WTC11 (cell line): ENCODE data around the gene RPH3AL. TPM values are rescaled to one million over a fixed set of nuclear protein-coding genes. Genes with fewer than 3 reads are reported as not detected.

Source experiments
- ATAC-seq: fragments of 200-7000 bp; cut with Tn5 transposase; 2 replicates; pipeline ENCODE4 v1.10.0; 2021; ENCODE audit warnings: mild to moderate bottlenecking, moderate library complexity
- CTCF ChIA-PET: fragments of 300-600 bp; sonication (Branson Sonifier 250); formaldehyde crosslinking; loops from one replicate; lab custom pipeline; 2021; ENCODE audit warnings: antibody characterized with exemption; lab: Charles Lee
- POLR2A ChIA-PET: fragments of 350-600 bp; sonication (Branson Sonifier 250); formaldehyde crosslinking; loops from one replicate; lab custom pipeline; 2021; ENCODE audit warnings: antibody characterized with exemption; lab: Charles Lee
- DNase-seq: peaks from one replicate; pipeline ENCODE4 v3.0.0; 2021; ENCODE audit warnings: low spot score
- H3K27ac Mint-ChIP-seq: 2 replicates; pipeline ENCODE4 v1.8.0; 2021; ENCODE audit warnings: mixed read lengths
- H3K27me3 Mint-ChIP-seq: 2 replicates; pipeline ENCODE4 v1.8.0; 2021; ENCODE audit warnings: low read depth, mild to moderate bottlenecking, moderate library complexity, mixed read lengths
- H3K36me3 Mint-ChIP-seq: 2 replicates; pipeline ENCODE4 v1.8.0; 2021; ENCODE audit warnings: mixed read lengths
- H3K4me1 Mint-ChIP-seq: 2 replicates; pipeline ENCODE4 v1.8.0; 2022; ENCODE audit warnings: mixed read lengths
- H3K4me3 Mint-ChIP-seq: 2 replicates; pipeline ENCODE4 v1.8.0; 2021; ENCODE audit warnings: mild to moderate bottlenecking, moderate library complexity, mixed read lengths
- H3K9me3 Mint-ChIP-seq: 2 replicates; pipeline ENCODE4 v1.8.0; 2021; ENCODE audit warnings: mixed read lengths
- CREB1 ChIP-seq: sonication (generic); formaldehyde crosslinking; IDR thresholded peaks from 2 replicates; pipeline ENCODE4 v1.8.0; 2023; ENCODE audit warnings: mild to moderate bottlenecking, missing genetic modification reagents
- CREM ChIP-seq: sonication (generic); formaldehyde crosslinking; IDR thresholded peaks from 2 replicates; pipeline ENCODE4 v1.8.1; 2022; ENCODE audit warnings: mild to moderate bottlenecking, missing genetic modification reagents, moderate library complexity
- ELF4 ChIP-seq: sonication (generic); formaldehyde crosslinking; IDR thresholded peaks from 2 replicates; pipeline ENCODE4 v1.8.1; 2022; ENCODE audit warnings: low read depth, mild to moderate bottlenecking, moderate library complexity, missing genetic modification reagents
- ETV6 ChIP-seq: sonication (generic); formaldehyde crosslinking; IDR thresholded peaks from 2 replicates; pipeline ENCODE4 v1.8.1; 2022; ENCODE audit warnings: mild to moderate bottlenecking, missing genetic modification reagents
- FOXJ3 ChIP-seq: sonication (generic); formaldehyde crosslinking; IDR thresholded peaks from 2 replicates; pipeline ENCODE4 v1.9.0; 2021; ENCODE audit warnings: missing genetic modification reagents, mild to moderate bottlenecking, borderline replicate concordance
- HMGXB4 ChIP-seq: sonication (generic); formaldehyde crosslinking; IDR thresholded peaks from 2 replicates; pipeline ENCODE4 v1.8.1; 2023; ENCODE audit warnings: mild to moderate bottlenecking, moderate library complexity, missing genetic modification reagents
- MXD4 ChIP-seq: fragments of 250-450 bp; sonication (Bioruptor Pico); IDR thresholded peaks from 2 replicates; pipeline ENCODE4 v1.8.0; 2021; ENCODE audit warnings: mild to moderate bottlenecking, moderate library complexity, borderline replicate concordance
- NFATC4 ChIP-seq: fragments of 250-450 bp; sonication (Bioruptor Pico); IDR thresholded peaks from 2 replicates; pipeline ENCODE4 v1.9.0; 2021; ENCODE audit warnings: mild to moderate bottlenecking
- NFYB ChIP-seq: sonication (generic); formaldehyde crosslinking; conservative IDR thresholded peaks from 2 replicates; pipeline ENCODE4 v1.8.0; 2022; ENCODE audit warnings: low read depth, missing genetic modification reagents
- SP1 ChIP-seq: sonication (generic); formaldehyde crosslinking; conservative IDR thresholded peaks from 2 replicates; pipeline ENCODE4 v1.8.1; 2022; ENCODE audit warnings: missing genetic modification reagents
- TEAD1 ChIP-seq: sonication (generic); formaldehyde crosslinking; IDR thresholded peaks from 2 replicates; pipeline ENCODE4 v1.8.0; 2022; ENCODE audit warnings: mild to moderate bottlenecking, missing genetic modification reagents
- ZNF219 ChIP-seq: sonication (generic); formaldehyde crosslinking; IDR thresholded peaks from 2 replicates; pipeline ENCODE4 v1.8.0; 2023; ENCODE audit warnings: missing genetic modification reagents, mild to moderate bottlenecking, borderline replicate concordance
- ZNF416 ChIP-seq: fragments of 250-450 bp; sonication (Bioruptor Pico); IDR thresholded peaks from 2 replicates; pipeline ENCODE4 v1.9.0; 2021; ENCODE audit warnings: mild to moderate bottlenecking, inconsistent platforms
- ZNF423 ChIP-seq: fragments of 250-450 bp; sonication (Bioruptor Pico); IDR thresholded peaks from 2 replicates; pipeline ENCODE4 v2.1.2; 2022; ENCODE audit warnings: mild to moderate bottlenecking, moderate library complexity
- total RNA-seq: library from RNA; stranded (reverse); gene quantifications from 3 replicates; pipeline ENCODE4 v1.2.3, GENCODE V29; 2021
- TF ChIP-seq, protein P1 (sequence below): sonication (generic); formaldehyde crosslinking; IDR thresholded peaks from 2 replicates; pipeline ENCODE4 v1.8.0; 2022; ENCODE audit warnings: missing genetic modification reagents
- TF ChIP-seq, protein P2 (sequence below): fragments of 200-600 bp; IDR thresholded peaks from 2 replicates; pipeline ENCODE4 v1.8.0; 2022; ENCODE audit warnings: antibody characterized with exemption
- TF ChIP-seq, protein P3 (sequence below): sonication (generic); formaldehyde crosslinking; IDR thresholded peaks from 2 replicates; pipeline ENCODE4 v1.8.0; 2023; ENCODE audit warnings: missing genetic modification reagents, mild to moderate bottlenecking, borderline replicate concordance
- TF ChIP-seq, protein P4 (sequence below): sonication (generic); formaldehyde crosslinking; IDR thresholded peaks from 2 replicates; pipeline ENCODE4 v1.8.0; 2022; ENCODE audit warnings: mild to moderate bottlenecking, missing genetic modification reagents

Gene RPH3AL
- total RNA-seq, 1 experiment from 2014 or later, result 2.0 TPM

GRCh38 chr17:260944-261343 is 91.7 kb downstream of the RPH3AL start:
- peaks cover 29% of the 10 kb centered on the region for H3K27me3 Mint-ChIP-seq
- TF ChIP-seq, protein P1, sequence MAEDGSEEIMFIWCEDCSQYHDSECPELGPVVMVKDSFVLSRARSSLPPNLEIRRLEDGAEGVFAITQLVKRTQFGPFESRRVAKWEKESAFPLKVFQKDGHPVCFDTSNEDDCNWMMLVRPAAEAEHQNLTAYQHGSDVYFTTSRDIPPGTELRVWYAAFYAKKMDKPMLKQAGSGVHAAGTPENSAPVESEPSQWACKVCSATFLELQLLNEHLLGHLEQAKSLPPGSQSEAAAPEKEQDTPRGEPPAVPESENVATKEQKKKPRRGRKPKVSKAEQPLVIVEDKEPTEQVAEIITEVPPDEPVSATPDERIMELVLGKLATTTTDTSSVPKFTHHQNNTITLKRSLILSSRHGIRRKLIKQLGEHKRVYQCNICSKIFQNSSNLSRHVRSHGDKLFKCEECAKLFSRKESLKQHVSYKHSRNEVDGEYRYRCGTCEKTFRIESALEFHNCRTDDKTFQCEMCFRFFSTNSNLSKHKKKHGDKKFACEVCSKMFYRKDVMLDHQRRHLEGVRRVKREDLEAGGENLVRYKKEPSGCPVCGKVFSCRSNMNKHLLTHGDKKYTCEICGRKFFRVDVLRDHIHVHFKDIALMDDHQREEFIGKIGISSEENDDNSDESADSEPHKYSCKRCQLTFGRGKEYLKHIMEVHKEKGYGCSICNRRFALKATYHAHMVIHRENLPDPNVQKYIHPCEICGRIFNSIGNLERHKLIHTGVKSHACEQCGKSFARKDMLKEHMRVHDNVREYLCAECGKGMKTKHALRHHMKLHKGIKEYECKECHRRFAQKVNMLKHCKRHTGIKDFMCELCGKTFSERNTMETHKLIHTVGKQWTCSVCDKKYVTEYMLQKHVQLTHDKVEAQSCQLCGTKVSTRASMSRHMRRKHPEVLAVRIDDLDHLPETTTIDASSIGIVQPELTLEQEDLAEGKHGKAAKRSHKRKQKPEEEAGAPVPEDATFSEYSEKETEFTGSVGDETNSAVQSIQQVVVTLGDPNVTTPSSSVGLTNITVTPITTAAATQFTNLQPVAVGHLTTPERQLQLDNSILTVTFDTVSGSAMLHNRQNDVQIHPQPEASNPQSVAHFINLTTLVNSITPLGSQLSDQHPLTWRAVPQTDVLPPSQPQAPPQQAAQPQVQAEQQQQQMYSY, result no peak
- peaks cover 33% of the 10 kb centered on the region for H3K4me1 Mint-ChIP-seq
- CTCF ChIA-PET, result interaction anchor here (1.0 to 1.6 kb wide), 6 partner anchors 12 to 126 kb away, joined by 3 to 4 read pairs (median 4); no protein-coding TSS in a partner anchor
- no peak overlapping the region for H3K4me3 Mint-ChIP-seq
- H3K36me3 Mint-ChIP-seq, result peaks cover 29% of the 10 kb centered on the region
- H3K9me3 Mint-ChIP-seq, result peaks cover 17% of the 10 kb centered on the region
- ATAC-seq (no peak), DNase-seq (no peak)
- H3K27ac Mint-ChIP-seq, result no peak overlapping the region
- POLR2A ChIA-PET, result interaction anchor here (0.7 kb wide), 1 partner anchor 11 kb away, joined by 4 read pairs; no protein-coding TSS in a partner anchor

DNA sequence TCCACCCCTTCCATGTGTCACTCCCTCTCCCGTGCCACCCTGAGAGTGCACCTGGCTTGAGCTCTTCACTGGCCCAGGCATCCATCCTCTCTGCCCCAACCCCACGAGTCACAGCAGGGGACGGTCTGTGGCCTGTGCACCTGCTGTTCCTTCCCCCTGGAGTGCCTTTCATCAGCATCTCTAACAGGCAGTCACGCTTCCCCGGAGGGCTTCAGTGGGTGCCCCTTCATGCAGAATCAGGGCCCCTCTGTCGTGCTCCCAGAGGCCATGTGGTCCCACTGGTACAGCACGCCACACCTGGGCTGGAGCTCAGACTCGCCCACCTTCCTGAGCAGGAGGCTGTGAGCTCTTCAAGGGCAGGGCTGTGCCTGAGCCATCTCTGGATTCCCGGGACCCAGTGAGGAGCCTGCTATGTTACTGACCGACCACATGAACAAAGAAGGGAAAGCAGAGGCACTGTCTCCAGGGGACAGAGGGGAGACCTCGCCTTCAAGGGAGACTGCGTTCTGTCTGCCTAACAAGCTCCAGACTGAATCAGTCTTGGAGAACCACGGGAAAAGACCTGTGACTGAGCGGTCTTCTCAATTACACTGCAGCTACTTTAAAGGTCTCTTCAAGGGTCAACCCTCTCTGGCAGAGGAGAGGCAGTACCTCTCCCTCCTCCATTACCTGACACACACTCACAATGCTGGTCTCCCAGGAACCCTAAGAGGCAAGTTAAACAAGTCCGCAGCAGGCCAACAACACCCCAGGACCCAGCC is 92.4 kb downstream of the RPH3AL start:
- POLR2A ChIA-PET, result interaction anchor here (0.7 kb wide), 1 partner anchor 10 kb away, joined by 4 read pairs; no protein-coding TSS in a partner anchor
- peak; percentile 79 for ATAC-seq

GRCh38 chr17:259341-259976 is 93.1 kb downstream of the RPH3AL start:
- TF ChIP-seq, protein P2, sequence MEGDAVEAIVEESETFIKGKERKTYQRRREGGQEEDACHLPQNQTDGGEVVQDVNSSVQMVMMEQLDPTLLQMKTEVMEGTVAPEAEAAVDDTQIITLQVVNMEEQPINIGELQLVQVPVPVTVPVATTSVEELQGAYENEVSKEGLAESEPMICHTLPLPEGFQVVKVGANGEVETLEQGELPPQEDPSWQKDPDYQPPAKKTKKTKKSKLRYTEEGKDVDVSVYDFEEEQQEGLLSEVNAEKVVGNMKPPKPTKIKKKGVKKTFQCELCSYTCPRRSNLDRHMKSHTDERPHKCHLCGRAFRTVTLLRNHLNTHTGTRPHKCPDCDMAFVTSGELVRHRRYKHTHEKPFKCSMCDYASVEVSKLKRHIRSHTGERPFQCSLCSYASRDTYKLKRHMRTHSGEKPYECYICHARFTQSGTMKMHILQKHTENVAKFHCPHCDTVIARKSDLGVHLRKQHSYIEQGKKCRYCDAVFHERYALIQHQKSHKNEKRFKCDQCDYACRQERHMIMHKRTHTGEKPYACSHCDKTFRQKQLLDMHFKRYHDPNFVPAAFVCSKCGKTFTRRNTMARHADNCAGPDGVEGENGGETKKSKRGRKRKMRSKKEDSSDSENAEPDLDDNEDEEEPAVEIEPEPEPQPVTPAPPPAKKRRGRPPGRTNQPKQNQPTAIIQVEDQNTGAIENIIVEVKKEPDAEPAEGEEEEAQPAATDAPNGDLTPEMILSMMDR, result no peak
- TF ChIP-seq HMGXB4 (CRISPR knock-in tag) (0 out of 2 replicates have a peak, but pooled peaks have one; percentile 51), CREM (CRISPR knock-in tag) (0 out of 2 replicates have a peak, but pooled peaks have one; percentile 49), TEAD1 (peak; percentile 31; the same call in 1 of the 2 replicates)
- peaks cover 29% of the 10 kb centered on the region for H3K36me3 Mint-ChIP-seq
- peaks cover 17% of the 10 kb centered on the region for H3K9me3 Mint-ChIP-seq
- POLR2A ChIA-PET, result no interaction called here
- peak; percentile 84 for ATAC-seq
- peak overlapping the region; percentile 89 for H3K27ac Mint-ChIP-seq
- CTCF ChIA-PET, result interaction anchor here (0.9 to 1.6 kb wide), 8 partner anchors 11 to 153 kb away, joined by 3 to 5 read pairs (median 4); no protein-coding TSS in a partner anchor
- peaks cover 33% of the 10 kb centered on the region for H3K4me1 Mint-ChIP-seq
- H3K4me3 Mint-ChIP-seq, result peak overlapping the region; percentile 49
- DNase-seq, result peak; percentile 50
- H3K27me3 Mint-ChIP-seq, result peaks cover 29% of the 10 kb centered on the region

More for the DNA sequence above, 92.4 kb downstream of the RPH3AL start:
- Mint-ChIP-seq H3K36me3 (peaks cover 29% of the 10 kb centered on the region), H3K9me3 (peaks cover 17% of the 10 kb centered on the region), H3K27ac (peak overlapping the region; percentile 89), H3K4me1 (peaks cover 33% of the 10 kb centered on the region), H3K4me3 (peak overlapping the region; percentile 49), H3K27me3 (peaks cover 29% of the 10 kb centered on the region)
- CTCF ChIA-PET, result interaction anchor here (0.9 to 1.6 kb wide), 11 partner anchors 12 to 152 kb away, joined by 3 to 5 read pairs (median 4); no protein-coding TSS in a partner anchor
- TF ChIP-seq, protein P3, sequence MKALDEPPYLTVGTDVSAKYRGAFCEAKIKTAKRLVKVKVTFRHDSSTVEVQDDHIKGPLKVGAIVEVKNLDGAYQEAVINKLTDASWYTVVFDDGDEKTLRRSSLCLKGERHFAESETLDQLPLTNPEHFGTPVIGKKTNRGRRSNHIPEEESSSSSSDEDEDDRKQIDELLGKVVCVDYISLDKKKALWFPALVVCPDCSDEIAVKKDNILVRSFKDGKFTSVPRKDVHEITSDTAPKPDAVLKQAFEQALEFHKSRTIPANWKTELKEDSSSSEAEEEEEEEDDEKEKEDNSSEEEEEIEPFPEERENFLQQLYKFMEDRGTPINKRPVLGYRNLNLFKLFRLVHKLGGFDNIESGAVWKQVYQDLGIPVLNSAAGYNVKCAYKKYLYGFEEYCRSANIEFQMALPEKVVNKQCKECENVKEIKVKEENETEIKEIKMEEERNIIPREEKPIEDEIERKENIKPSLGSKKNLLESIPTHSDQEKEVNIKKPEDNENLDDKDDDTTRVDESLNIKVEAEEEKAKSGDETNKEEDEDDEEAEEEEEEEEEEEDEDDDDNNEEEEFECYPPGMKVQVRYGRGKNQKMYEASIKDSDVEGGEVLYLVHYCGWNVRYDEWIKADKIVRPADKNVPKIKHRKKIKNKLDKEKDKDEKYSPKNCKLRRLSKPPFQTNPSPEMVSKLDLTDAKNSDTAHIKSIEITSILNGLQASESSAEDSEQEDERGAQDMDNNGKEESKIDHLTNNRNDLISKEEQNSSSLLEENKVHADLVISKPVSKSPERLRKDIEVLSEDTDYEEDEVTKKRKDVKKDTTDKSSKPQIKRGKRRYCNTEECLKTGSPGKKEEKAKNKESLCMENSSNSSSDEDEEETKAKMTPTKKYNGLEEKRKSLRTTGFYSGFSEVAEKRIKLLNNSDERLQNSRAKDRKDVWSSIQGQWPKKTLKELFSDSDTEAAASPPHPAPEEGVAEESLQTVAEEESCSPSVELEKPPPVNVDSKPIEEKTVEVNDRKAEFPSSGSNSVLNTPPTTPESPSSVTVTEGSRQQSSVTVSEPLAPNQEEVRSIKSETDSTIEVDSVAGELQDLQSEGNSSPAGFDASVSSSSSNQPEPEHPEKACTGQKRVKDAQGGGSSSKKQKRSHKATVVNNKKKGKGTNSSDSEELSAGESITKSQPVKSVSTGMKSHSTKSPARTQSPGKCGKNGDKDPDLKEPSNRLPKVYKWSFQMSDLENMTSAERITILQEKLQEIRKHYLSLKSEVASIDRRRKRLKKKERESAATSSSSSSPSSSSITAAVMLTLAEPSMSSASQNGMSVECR (CRISPR knock-in tag), result no peak
- no peak for TF ChIP-seq CREB1 (CRISPR knock-in tag)
- peak; percentile 82; the same call in 1 of the 2 replicates for TF ChIP-seq ETV6 (CRISPR knock-in tag)
- TF ChIP-seq NFATC4 (CRISPR knock-in tag), result no peak
- TF ChIP-seq ZNF219, result 0 out of 2 replicates have a peak, but pooled peaks have one; percentile 43
- no peak for TF ChIP-seq FOXJ3 (CRISPR knock-in tag)
- peak; percentile 88 for TF ChIP-seq ZNF423
- no peak for TF ChIP-seq SP1
- TF ChIP-seq NFYB (CRISPR knock-in tag), result no peak
- TF ChIP-seq MXD4 (CRISPR knock-in tag), result no peak
- no peak for TF ChIP-seq ZNF416
- TF ChIP-seq, protein P4, sequence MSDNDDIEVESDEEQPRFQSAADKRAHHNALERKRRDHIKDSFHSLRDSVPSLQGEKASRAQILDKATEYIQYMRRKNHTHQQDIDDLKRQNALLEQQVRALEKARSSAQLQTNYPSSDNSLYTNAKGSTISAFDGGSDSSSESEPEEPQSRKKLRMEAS (CRISPR knock-in tag), result peak; percentile 65
- TF ChIP-seq ELF4, result no peak
- peak; percentile 31 for DNase-seq
